Measurements from ENCODE around the gene PITPNM2.
A peak's percentile ranks its signal among the peaks of the same experiment; 100 is the strongest.

The PITPNM2 gene

GRCh38 chr12:123150744-123151456, at the start of gene PITPNM2:
Gene PITPNM2, minus strand, starts transcription at chr12:123151090. Its CDS starts 116,500 bp downstream, at chr12:123034590.
- DNase-seq, result peak; percentile 42

GRCh38 chr12:123200414-123200813, 49.5 kb upstream of the PITPNM2 start:
- no peak for DNase-seq

DNA sequence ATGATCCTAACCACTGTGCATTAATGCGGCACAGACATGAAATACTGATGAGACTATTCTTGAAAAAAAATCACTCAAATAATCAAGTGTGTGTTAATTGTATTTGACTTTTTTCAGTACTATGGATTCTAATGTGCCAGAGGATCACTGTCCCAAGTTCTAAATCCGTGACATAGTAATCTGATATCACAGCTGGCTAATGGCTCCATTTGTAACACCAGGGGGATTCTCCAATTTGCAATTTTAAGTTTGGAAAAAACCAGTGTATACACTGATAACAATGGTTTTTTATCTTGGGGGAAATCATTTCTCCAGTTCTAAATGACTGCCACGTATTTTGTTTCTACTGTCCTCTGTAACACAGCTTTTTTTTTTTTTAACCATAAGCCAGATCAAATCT, 49.0 kb upstream of the PITPNM2 start:
- DNase-seq, result no peak

GRCh38 chr12:123187637-123188036, 36.7 kb upstream of the PITPNM2 start:
- no peak for DNase-seq

DNA sequence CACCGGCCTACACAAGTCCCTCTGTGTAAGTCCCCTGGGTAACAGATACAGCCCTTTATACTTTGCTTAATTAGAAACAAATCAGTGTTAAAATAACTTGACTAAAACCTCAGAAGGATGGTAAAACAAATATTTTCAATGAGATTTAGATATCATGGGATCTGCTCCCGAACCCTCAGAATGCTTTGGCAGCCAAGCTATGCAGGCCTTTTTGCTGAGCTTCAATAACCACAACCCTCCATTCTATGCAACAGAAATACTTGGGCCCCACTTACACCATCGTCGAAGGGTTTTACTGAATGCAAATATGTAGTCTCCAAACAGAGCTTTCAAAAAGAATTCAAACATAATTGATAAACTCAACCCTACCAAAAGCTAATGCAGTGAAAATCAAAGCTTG, 29.3 kb upstream of the PITPNM2 start:
- no peak for DNase-seq

DNA sequence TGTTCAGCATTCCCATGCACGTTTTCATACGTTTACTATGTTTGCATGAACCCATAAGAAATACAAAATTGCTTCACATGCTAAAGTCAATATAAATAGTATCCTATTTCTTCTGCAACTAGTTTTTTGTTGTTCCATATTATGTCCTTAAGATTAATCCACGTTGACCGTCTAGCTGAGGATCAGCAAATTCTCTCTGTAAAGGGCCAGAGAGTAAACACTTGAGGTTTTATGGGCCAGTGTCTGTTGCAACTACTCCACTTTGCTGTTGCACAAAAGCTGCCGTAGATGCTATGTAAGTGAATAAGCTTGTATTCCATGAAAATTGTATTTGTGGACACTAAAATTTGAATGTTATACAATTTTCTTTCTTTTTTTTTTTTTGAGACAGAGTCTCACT, 21.1 kb upstream of the PITPNM2 start:
- DNase-seq, result no peak

GRCh38 chr12:123167329-123167728, 16.4 kb upstream of the PITPNM2 start:
- no peak for DNase-seq

DNA sequence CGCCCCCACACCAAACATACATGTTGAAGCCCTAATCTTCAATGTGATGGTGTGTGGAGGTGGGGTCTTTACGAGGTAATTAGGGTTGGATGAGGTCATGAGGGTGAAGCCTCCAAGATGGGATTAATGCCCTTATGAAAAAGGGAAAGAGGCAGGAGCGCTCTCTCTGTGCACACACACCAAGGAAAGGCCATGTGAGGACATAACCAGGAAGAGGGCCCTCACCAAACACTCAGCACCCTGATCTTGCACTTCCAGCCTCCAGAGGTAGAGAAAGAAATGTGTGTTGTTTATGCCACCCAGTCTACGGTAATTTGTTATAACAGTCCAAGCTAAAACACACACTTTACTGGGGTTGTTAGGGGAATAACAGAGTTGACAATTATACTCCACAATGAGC, 14.6 kb upstream of the PITPNM2 start:
- no peak for DNase-seq

GRCh38 chr12:123164710-123165261, 13.9 kb upstream of the PITPNM2 start:
- DNase-seq, result no peak

GRCh38 chr12:123164222-123164621, 13.3 kb upstream of the PITPNM2 start:
- no peak for DNase-seq

GRCh38 chr12:123163227-123163626, 12.3 kb upstream of the PITPNM2 start:
- no peak for DNase-seq

DNA sequence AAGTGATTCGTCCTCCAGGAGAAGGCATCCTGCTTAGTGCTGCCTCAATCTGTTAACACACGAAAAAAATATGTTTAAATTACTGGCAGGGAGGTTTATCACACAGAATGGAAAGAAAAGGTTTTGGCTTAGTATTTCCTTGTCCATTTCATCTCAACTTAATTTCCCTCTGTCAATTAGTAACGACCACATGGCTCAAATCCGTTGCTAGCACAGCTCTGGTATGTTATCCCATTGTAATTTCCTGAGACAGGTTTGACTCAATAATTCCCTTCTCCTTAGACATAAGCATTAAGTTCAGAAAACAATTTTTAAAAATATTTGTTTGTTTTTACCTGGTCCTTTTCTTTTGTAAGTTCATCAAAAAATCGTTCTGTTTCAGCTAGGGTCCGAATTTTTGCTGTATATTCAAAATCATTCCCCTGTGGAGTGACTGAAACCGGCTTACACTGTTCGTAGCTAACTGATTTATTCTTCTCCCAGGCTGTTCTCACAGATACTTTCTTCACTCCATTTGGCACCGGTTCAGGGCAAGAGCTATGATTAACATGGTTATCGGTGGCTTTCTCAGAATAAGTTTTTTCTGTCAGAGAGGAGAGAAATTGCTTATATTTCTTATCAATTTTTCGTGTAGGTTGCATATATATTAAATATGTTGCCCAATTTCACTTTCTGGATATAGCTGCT, 10.1 kb upstream of the PITPNM2 start:
- DNase-seq, result no peak

GRCh38 chr12:123153906-123154305, 3.0 kb upstream of the PITPNM2 start:
- no peak for DNase-seq

DNA sequence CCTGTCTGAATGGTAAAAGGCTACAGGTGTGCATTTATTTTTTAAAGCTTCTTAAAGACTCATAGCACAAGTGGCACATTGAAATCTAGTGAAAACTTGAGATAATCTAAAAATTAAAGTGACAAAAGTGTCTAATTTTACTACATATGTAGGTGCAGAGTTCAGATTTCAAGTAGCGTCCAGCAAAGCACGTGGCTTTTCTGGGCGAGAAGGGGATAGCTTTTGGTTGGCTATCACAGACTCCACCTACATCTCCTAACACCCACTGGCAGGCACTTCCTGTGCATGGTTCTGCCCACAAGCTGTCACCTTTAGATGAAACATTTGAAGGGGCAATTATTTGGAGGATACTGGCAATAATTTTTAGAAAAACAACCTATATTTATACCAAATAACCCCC, 1.9 kb upstream of the PITPNM2 start:
- DNase-seq, result no peak

DNA sequence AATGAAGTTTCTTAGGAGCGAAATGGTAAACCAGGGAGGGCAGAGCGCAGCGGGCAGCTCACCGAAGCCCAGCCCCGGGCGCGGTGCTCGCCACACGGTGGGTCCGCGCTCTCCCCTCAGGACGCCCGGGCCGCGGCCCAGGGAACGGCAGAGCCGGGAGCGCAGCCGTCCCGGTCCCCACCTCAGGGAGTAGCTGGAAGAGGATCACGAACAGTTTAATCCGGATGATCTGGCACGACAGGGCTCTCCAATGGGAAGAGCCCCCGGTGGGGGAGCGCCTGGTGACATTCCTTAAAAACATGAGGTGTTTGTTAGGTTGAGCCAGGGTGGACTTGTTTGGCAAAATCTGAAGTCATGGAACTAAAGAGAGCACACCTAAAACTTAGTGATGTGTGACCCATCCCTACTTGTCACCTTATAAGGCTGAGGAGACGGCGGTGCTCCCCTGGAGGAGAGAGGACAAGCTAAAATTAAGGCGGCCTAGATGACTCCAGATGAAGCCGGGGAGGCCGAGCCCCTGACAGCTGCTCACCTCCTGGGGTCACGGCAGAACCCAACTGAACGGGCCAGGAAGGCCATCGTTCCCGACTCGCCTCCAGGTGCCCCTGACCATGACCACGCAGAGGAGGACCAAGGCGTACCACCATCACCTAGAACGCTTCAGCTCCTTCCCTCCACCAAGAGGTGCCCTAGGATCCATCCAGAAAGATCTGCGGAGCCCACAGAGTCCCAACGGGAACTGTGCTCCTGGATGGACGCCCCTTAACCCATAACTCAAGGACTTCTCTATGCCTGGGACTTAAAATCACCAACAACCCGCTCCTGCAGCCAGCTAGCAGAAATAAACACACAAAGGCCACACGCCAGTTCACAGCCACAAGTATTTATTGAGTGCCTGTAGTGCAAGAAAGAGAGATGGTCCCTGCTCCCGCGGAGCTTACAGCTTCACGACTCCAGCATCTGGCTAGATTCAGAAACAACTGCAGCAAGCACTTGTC, 866 bp upstream of the PITPNM2 start:
- no peak for DNase-seq

GRCh38 chr12:123150275-123150743, 581 bp downstream of the PITPNM2 start:
- no peak for DNase-seq

- DNase-seq, result no peak
Observed at GRCh38 chr12:123149501-123150274, 1.2 kb downstream of the PITPNM2 start.

GRCh38 chr12:123149088-123149487, 1.8 kb downstream of the PITPNM2 start:
- DNase-seq, result no peak

DNA sequence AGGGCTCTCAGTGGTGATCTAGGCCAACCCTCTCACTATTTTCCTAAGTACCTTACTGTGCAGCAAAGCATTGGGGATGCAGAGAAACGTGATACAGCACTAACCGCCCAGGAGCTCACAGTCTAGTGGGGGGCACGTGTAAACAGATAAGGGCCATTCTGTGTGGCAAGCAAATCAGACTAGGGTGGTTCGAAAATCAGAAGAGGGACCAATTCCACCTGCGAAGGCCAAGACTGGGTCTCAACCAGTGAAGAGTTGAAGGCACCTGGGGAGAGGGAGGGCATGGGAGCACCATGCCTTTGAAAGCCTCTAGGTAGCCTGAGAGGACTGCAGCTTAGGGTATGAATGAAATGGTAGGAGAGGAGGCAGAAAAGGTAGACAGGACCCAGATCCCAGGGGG, 2.2 kb downstream of the PITPNM2 start:
- no peak for DNase-seq

- DNase-seq, result no peak
Observed at GRCh38 chr12:123148223-123148622, 2.7 kb downstream of the PITPNM2 start.

DNA sequence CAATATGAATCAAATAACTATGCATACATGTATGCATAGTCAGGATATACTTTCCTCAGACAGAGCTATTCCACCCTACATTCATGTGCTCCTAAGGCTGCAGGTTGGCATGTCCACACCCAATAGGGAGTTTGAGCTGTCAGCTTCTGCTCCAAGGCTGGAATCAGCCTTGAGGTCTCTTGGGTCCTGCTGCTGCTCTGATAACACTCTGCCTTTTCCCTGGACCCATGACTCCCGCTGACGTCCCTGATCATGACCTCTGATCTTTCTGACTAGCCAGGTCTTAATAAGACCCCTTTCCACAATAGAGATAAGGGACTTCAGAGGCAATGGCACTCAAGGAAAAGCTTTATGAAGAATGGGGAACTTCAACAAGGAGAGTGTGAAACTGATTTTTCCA, 5.7 kb downstream of the PITPNM2 start:
- DNase-seq, result no peak
